ENCODE results near the gene HSPH1.
A peak's percentile ranks its signal among the peaks of the same experiment; 100 is the strongest.
"Not testable (repeated sequence)": the region's sequence is repeated elsewhere in the genome, so short reads cannot be mapped to it uniquely, and the experiment has no call there.

HSPH1 gene

GRCh38 chr13:31177813-31178495 lies 16.2 kb upstream of the HSPH1 start:
- not testable (repeated sequence) for DNase-seq (ENCODE audit: low spot score)

GRCh38 chr13:31175847-31176532 lies 14.3 kb upstream of the HSPH1 start:
- DNase-seq (ENCODE audit: low spot score), result no peak

GRCh38 chr13:31174018-31174417 lies 12.3 kb upstream of the HSPH1 start:
- DNase-seq (ENCODE audit: low spot score), result no peak

GRCh38 chr13:31172535-31172934 lies 10.8 kb upstream of the HSPH1 start:
- no peak for DNase-seq (ENCODE audit: low spot score)

- no peak for DNase-seq (ENCODE audit: low spot score)
Observed at GRCh38 chr13:31172001-31172400, 10.3 kb upstream of the HSPH1 start.

GRCh38 chr13:31168736-31169135 lies 7.0 kb upstream of the HSPH1 start:
- no peak for DNase-seq (ENCODE audit: low spot score)

GRCh38 chr13:31168166-31168565 lies 6.5 kb upstream of the HSPH1 start:
- no peak for DNase-seq (ENCODE audit: low spot score)

- DNase-seq (ENCODE audit: low spot score), result no peak
Observed at GRCh38 chr13:31167490-31167889, 5.8 kb upstream of the HSPH1 start.

GRCh38 chr13:31166591-31166990 lies 4.9 kb upstream of the HSPH1 start:
- no peak for DNase-seq (ENCODE audit: low spot score)

- peak; percentile 95 for DNase-seq (ENCODE audit: low spot score)
Observed at GRCh38 chr13:31162151-31163008, 676 bp upstream of the HSPH1 start.

- DNase-seq (ENCODE audit: low spot score), result peak; percentile 68
Observed at GRCh38 chr13:31160857-31161556, 697 bp downstream of the HSPH1 start.

GRCh38 chr13:31159306-31159705 lies 2.4 kb downstream of the HSPH1 start:
- DNase-seq (ENCODE audit: low spot score), result peak; percentile 24

- DNase-seq (ENCODE audit: low spot score), result no peak
Observed at GRCh38 chr13:31154939-31155338, 6.8 kb downstream of the HSPH1 start.

- no peak for DNase-seq (ENCODE audit: low spot score)
Observed at GRCh38 chr13:31151837-31152236, 9.9 kb downstream of the HSPH1 start.

- no peak for DNase-seq (ENCODE audit: low spot score)
Observed at GRCh38 chr13:31150315-31150985, 11.3 kb downstream of the HSPH1 start.

- no peak for DNase-seq (ENCODE audit: low spot score)
Observed at GRCh38 chr13:31149604-31150003, 12.1 kb downstream of the HSPH1 start.

- DNase-seq (ENCODE audit: low spot score), result no peak
Observed at GRCh38 chr13:31145417-31145816, 16.3 kb downstream of the HSPH1 start.

GRCh38 chr13:31138515-31138914 lies 23.2 kb downstream of the HSPH1 start:
- DNase-seq (ENCODE audit: low spot score), result no peak

GRCh38 chr13:31136724-31137123 lies 25.0 kb downstream of the HSPH1 start:
- DNase-seq (ENCODE audit: low spot score), result no peak

GRCh38 chr13:31134039-31134711 lies 27.5 kb downstream of the HSPH1 start:
- DNase-seq (ENCODE audit: low spot score), result no peak

- DNase-seq (ENCODE audit: low spot score), result no peak
Observed at GRCh38 chr13:31133621-31134020, 28.1 kb downstream of the HSPH1 start.
